Heart right ventricle (tissue), 16 donors: ENCODE measurements around the gene IQCK. TPM values are rescaled to one million over a fixed set of nuclear protein-coding genes. Genes with fewer than 3 reads are reported as not detected.

Source experiments
- ATAC-seq, 8 donors: fragments of 200-7000 bp; cut with Tn5 transposase; one replicate each; pipeline ENCODE4 v1.9.1; 2020; ENCODE audit warnings: mild to moderate bottlenecking in 8 of 8, moderate library complexity in 8 of 8, moderate number of reproducible peaks in 1 of 8
- DNase-seq, 2 donors: peaks; one replicate each; pipeline ENCODE4 v3.0.0-alpha.2; 2020
- H3K27ac ChIP-seq, 10 donors: fragments of 200-600 bp; sonication (generic) in 2 of 10; one replicate each; pipeline versions ENCODE4 v1.5.0 to v1.8.0; 2020 to 2022; ENCODE audit warnings: mild to moderate bottlenecking in 3 of 10
- H3K27me3 ChIP-seq, 7 donors: fragments of 200-600 bp; one replicate each; pipeline ENCODE4 v1.8.0; 2021 to 2022; ENCODE audit warnings: mild to moderate bottlenecking in 2 of 7
- H3K36me3 ChIP-seq, 9 donors: fragments of 200-600 bp; sonication (generic) in 1 of 9; one replicate each; pipeline versions ENCODE4 v1.5.0 to v1.8.0; 2020 to 2022; ENCODE audit warnings: mild to moderate bottlenecking in 2 of 9
- H3K4me1 ChIP-seq, 9 donors: fragments of 200-600 bp; sonication (generic) in 1 of 9; one replicate each; pipeline versions ENCODE4 v1.5.0 to v1.8.0; 2020 to 2022; ENCODE audit warnings: mild to moderate bottlenecking in 4 of 9
- H3K4me3 ChIP-seq, 10 donors: fragments of 200-600 bp; sonication (generic) in 2 of 10; one replicate each; pipeline versions ENCODE4 v1.5.0 to v1.8.0; 2020 to 2022; ENCODE audit warnings: mild to moderate bottlenecking in 7 of 10, moderate library complexity in 2 of 10
- H3K9me3 ChIP-seq, 11 donors: fragments of 200-600 bp in 10 of 11; sonication (generic) in 2 of 11; one replicate each; pipeline versions ENCODE4 v1.5.0 to v1.8.0; 2013 to 2022; ENCODE audit warnings: mild to moderate bottlenecking in 2 of 11, control low read depth in 1 of 11, moderate library complexity in 1 of 11
- WGBS, 2 donors: extraction: QIAGEN DNeasy Blood & Tissue Kit; methylation state at CpG; one replicate each; pipeline ENCODE4 v1.1.7; 2013; ENCODE audit warnings: inconsistent platforms in 1 of 2; 5-methylcytosine and 5-hydroxymethylcytosine counted together
- intact Hi-C, 10 donors: fragments of 100-400 bp; cut with DNase I; formaldehyde crosslinking; loops; one replicate each; pipeline versions ENCODE4 v1.11.1 to v1.14.2; 2022
- long read RNA-seq, 3 donors: library from polyadenylated mRNA; unstranded; transcript quantifications; one replicate each; pipeline ENCODE4 v2.0.0, GENCODE V29; 2020 to 2021
- polyA plus RNA-seq, 2 donors: library from polyadenylated mRNA; stranded (reverse); fragments of 200-250 nt; gene quantifications; one replicate each; pipeline ENCODE4 v1.2.3, GENCODE V29; 2013
- total RNA-seq, 10 donors: library from RNA; stranded (reverse); fragmentation: NEBNext Ultra II Directional in 3 of 10; extraction: Animal tissue kit (Norgen Biotek cat#: 25700) in 3 of 10; gene quantifications; one replicate each; pipeline versions ENCODE4 v1.2.1 to v1.2.4, GENCODE V29; 2021 to 2023
- TF ChIP-seq, protein P1 (sequence below), 9 donors: fragments of 200-600 bp; sonication (generic) in 2 of 9; IDR thresholded peaks; one replicate each; pipeline versions ENCODE4 v1.5.0 to v1.8.0; 2021 to 2022; ENCODE audit warnings: antibody characterized with exemption in 9 of 9, mild to moderate bottlenecking in 5 of 9, moderate library complexity in 1 of 9
- donor health status: Arrhythmogenic right ventricular cardiomyopathy.
- donor health status: ischemic (EF 13 %, LVEDD 7.1; RV severe dilation, severe dysfunction).
- donor health status: healthy with polysubstance abuse.
- donor health status: DM: no; HTN: yes; CAD: no.
- donor health status: DM: no; HTN: no; CAD: no.
- donor health status: ischemic (EF 25% LVEDD 6.9; RV normal size, moderate dysfunction).
- donor health status: ischemic (EF 25% LVEDD 5.7; RV mildly dilated, moderate dysfunction).
- donor health status: healthy.
- donor health status: DM: yes; HTN: yes; CAD: no.
- donor health status: Ischemic cardiomyopathy.
- donor health status: ischemic (EF 35%, LVEDD 5.7; RV mildly dilated, moderate dysfunction).
- donor health status: nonischemic (EF 11% LVEDD 7.7; RV severe dilation, severe dysfunction).
- donor health status: DM: yes; HTN: yes; CAD: no.
- donor health status: PGD.
- donor health status: ischemic (EF 29% LVEDD 5.4; RV normal size, mild dysfunction).
- donor health status: nonischemic (EF 23%, LVEDD 6.1; RV moderate dilation, normal function).

Gene IQCK, protein sequence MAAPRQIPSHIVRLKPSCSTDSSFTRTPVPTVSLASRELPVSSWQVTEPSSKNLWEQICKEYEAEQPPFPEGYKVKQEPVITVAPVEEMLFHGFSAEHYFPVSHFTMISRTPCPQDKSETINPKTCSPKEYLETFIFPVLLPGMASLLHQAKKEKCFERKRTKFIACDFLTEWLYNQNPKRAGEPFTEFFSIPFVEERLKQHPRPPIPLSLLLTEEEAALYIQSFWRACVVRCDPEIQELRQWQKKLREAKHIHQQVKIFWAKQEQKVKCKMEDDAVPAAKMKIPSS
- total RNA-seq (10 to 100 TPM in 2 of 10 donors, 1 to 10 TPM in 8; 5.5 to 11.7 (median 7.4) TPM), polyA plus RNA-seq (1 to 10 TPM; 7.3 to 9.8 TPM)
- long read RNA-seq, donor 1, partial matches to known transcripts = 4 of 9 reads
- long read RNA-seq, donor 1, other reads (novel, unspliced or antisense) = 5 of 9 reads
- long read RNA-seq, donor 2, partial matches to known transcripts = 4 of 10 reads
- long read RNA-seq, donor 2, other reads (novel, unspliced or antisense) = 6 of 10 reads
- long read RNA-seq, donor 3, partial matches to known transcripts = 18 of 25 reads
- long read RNA-seq, donor 3, other reads (novel, unspliced or antisense) = 5 of 25 reads

DNA sequence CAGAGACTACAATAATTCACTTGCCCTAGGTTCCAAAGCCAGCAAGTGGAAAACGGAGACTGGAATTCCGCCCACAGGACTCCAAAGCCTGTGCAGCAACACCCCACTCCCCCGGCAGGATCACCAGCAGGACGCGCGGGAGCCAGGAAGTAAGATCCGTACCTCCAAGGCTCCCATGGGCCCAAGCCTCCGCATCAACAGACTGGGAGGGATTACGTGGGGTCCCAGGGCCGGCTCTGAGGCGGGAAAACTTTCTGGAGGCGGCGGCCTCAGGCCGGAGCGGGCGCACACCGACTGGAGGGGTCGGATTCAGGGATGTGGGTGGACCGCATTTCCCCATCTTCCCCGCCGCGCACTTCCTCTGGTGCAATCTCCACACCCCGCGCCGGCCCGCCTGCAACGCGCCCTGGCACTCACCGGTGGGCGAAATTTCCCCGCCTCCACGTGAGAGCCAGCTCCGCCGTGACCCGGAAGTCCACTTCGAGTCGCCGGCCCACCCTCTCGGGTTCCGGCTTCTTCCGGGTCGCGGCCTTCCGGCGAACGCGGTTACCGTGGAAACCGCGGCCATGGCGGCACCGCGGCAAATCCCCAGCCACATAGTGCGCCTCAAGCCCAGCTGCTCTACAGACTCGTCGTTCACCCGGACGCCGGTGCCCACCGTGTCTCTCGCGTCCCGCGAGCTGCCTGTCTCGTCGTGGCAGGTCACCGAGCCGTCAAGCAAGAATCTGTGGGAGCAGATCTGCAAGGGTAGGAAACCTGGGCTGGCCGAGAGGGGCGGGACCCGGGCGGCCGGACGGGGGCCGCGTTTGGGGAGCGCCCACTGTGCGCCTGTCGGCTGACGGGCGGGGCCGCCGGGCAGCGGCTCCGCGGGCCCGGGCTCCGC is at the start of gene IQCK, which contains the start of gene KNOP1:
Gene IQCK, plus strand, starts transcription at position 531 of the 883 bp plus-strand sequence. Its CDS starts 36 bp downstream, at position 567.
Gene KNOP1, minus strand, starts transcription at position 487 of the 883 bp plus-strand sequence. CDS start 3,192 bp downstream, outside the sequence.
- Histone ChIP-seq H3K9me3 (no peaks in the 10 kb centered on the region), H3K4me1 (peaks cover 0 to 53% (median 41%) of the 10 kb centered on the region in 9 donors), H3K4me3 (peak within 1 kb of the TSS; percentile 75 to 99 (median 95)), H3K27ac (peak within 1 kb of the TSS in 9 of 10 donors; percentile 51 to 94 (median 85)), H3K36me3 (peaks cover 0 to 26% (median 7%) of the 10 kb centered on the region in 9 donors), H3K27me3 (no peaks in the 10 kb centered on the region)
- WGBS, 2 donors = 0% methylated on average over 83 to 88 of the region's 88 CpGs
- intact Hi-C loops = loop anchor here in 7 of 10 donors (5.0 to 10.0 kb wide), 5 partner anchors 71 to 167 kb away; partner anchors contain the start of gene GPRC5B (in 7 of the 7)
- TF ChIP-seq, protein P1, sequence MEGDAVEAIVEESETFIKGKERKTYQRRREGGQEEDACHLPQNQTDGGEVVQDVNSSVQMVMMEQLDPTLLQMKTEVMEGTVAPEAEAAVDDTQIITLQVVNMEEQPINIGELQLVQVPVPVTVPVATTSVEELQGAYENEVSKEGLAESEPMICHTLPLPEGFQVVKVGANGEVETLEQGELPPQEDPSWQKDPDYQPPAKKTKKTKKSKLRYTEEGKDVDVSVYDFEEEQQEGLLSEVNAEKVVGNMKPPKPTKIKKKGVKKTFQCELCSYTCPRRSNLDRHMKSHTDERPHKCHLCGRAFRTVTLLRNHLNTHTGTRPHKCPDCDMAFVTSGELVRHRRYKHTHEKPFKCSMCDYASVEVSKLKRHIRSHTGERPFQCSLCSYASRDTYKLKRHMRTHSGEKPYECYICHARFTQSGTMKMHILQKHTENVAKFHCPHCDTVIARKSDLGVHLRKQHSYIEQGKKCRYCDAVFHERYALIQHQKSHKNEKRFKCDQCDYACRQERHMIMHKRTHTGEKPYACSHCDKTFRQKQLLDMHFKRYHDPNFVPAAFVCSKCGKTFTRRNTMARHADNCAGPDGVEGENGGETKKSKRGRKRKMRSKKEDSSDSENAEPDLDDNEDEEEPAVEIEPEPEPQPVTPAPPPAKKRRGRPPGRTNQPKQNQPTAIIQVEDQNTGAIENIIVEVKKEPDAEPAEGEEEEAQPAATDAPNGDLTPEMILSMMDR (IDR thresholded peaks at IDR 0.05) = peak in 2 of 9 donors; percentile 10 to 18
- peak; percentile 95 to 98 (median 98) for ATAC-seq
- peak; percentile 90 to 91 for DNase-seq

DNA sequence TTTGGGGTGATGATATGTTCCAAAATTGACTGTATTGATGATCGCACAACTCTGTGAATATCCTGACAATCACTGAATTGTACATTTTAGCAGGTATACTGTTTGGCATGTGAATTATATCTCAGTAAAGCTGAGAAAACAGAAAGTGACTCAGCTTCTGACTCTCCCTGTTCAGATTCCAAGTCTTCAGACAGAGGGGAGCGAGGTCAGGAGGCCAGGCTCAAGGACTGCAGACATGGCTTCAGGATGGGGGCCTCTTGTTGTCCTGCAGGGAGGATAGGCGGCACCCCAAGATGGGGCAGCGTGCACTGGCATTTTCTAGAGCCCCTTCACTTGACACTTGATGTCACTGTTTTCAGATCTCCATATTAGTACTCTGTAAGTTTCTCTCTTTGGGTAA is 45.7 kb upstream of the IQCK start:
- Histone ChIP-seq H3K9me3 (no peaks in the 10 kb centered on the region), H3K4me3 (no peak overlapping the region), H3K27ac (no peak overlapping the region), H3K36me3 (peaks cover 0 to 85% (median 9%) of the 10 kb centered on the region in 9 donors), H3K4me1 (peaks cover 0 to 15% (median 3%) of the 10 kb centered on the region in 9 donors), H3K27me3 (no peaks in the 10 kb centered on the region)
- intact Hi-C loops = no loop called here
- TF ChIP-seq, protein P1 (IDR thresholded peaks at IDR 0.05) = no peak
- ATAC-seq (no peak), DNase-seq (no peak)
- 93 to 95% methylated on average over 4 of the region's 4 CpGs for WGBS, 2 donors

DNA sequence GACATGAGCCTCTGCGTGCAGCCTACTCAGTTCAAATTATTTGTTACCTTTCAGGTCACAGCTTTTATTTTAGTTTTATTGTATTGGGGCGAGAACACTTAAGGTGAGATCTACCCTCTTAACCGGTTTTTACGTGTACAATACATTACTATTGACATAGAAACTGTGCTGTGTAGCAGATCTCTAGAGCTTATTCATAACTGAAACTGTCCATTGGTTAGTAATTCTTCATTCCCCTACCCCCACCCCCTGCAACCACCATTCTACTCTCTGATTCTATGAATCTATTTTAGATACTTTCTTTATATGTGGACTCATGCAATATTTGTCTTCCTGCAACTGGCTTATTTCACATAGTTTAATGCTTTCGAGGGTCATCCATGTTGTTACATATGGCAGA is 43.6 kb upstream of the IQCK start:
- no peak overlapping the region for H3K27ac ChIP-seq
- no peak overlapping the region for H3K4me3 ChIP-seq
- DNase-seq = no peak
- TF ChIP-seq, protein P1 (IDR thresholded peaks at IDR 0.05) = no peak
- H3K4me1 ChIP-seq = peaks cover 0 to 15% (median 0%) of the 10 kb centered on the region in 9 donors
- H3K27me3 ChIP-seq = no peaks in the 10 kb centered on the region
- no peaks in the 10 kb centered on the region for H3K9me3 ChIP-seq
- WGBS, 2 donors = 97 to 99% methylated on average over 5 of the region's 5 CpGs
- H3K36me3 ChIP-seq = peaks cover 0 to 83% (median 9%) of the 10 kb centered on the region in 9 donors
- intact Hi-C loops = no loop called here
- no peak for ATAC-seq
